ENCODE data around the gene ANKRD29. TPM values are rescaled to one million over a fixed set of nuclear protein-coding genes. Genes with fewer than 3 reads are reported as not detected.
"Not testable (repeated sequence)": the region's sequence is repeated elsewhere in the genome, so short reads cannot be mapped to it uniquely, and the experiment has no call there.

Gene ANKRD29
- total RNA-seq, 1 donor from 2014 or later = 0.58 TPM

- no peak for DNase-seq (ENCODE audit: extremely low read depth, low read depth, low spot score)
These were observed 78.4 kb downstream of the ANKRD29 start for GRCh38 chr18:23584019-23584983.

GRCh38 chr18:23583071-23583865 is 79.4 kb downstream of the ANKRD29 start:
- DNase-seq (ENCODE audit: extremely low read depth, low read depth, low spot score) = no peak

GRCh38 chr18:23580677-23581367 is 81.9 kb downstream of the ANKRD29 start:
- no peak for DNase-seq (ENCODE audit: extremely low read depth, low read depth, low spot score)

- DNase-seq (ENCODE audit: extremely low read depth, low read depth, low spot score) = no peak
These were observed 83.6 kb downstream of the ANKRD29 start for GRCh38 chr18:23578891-23579653.

- DNase-seq (ENCODE audit: extremely low read depth, low read depth, low spot score) = no peak
These were observed 84.5 kb downstream of the ANKRD29 start for GRCh38 chr18:23578067-23578701.

- DNase-seq (ENCODE audit: extremely low read depth, low read depth, low spot score) = not testable (repeated sequence)
These were observed 85.2 kb downstream of the ANKRD29 start for GRCh38 chr18:23577521-23577920.

GRCh38 chr18:23575309-23575651 is 87.4 kb downstream of the ANKRD29 start:
- no peak for DNase-seq (ENCODE audit: extremely low read depth, low read depth, low spot score)

GRCh38 chr18:23574611-23575308 is 88.0 kb downstream of the ANKRD29 start:
- no peak for DNase-seq (ENCODE audit: extremely low read depth, low read depth, low spot score)

- DNase-seq (ENCODE audit: extremely low read depth, low read depth, low spot score) = no peak
These were observed 88.9 kb downstream of the ANKRD29 start for GRCh38 chr18:23573626-23574431.

GRCh38 chr18:23573020-23573419 is 89.7 kb downstream of the ANKRD29 start:
- no peak for DNase-seq (ENCODE audit: extremely low read depth, low read depth, low spot score)

- no peak for DNase-seq (ENCODE audit: extremely low read depth, low read depth, low spot score)
These were observed 90.1 kb downstream of the ANKRD29 start for GRCh38 chr18:23572570-23572969.

GRCh38 chr18:23572012-23572411 is 90.7 kb downstream of the ANKRD29 start:
- DNase-seq (ENCODE audit: extremely low read depth, low read depth, low spot score) = no peak

GRCh38 chr18:23570912-23571504 is 91.7 kb downstream of the ANKRD29 start:
- DNase-seq (ENCODE audit: extremely low read depth, low read depth, low spot score) = no peak

- DNase-seq (ENCODE audit: extremely low read depth, low read depth, low spot score) = no peak
These were observed 93.2 kb downstream of the ANKRD29 start for GRCh38 chr18:23569299-23570063.

- no peak for DNase-seq (ENCODE audit: extremely low read depth, low read depth, low spot score)
These were observed 94.2 kb downstream of the ANKRD29 start for GRCh38 chr18:23568281-23569138.

- no peak for DNase-seq (ENCODE audit: extremely low read depth, low read depth, low spot score)
These were observed 95.0 kb downstream of the ANKRD29 start for GRCh38 chr18:23567671-23568070.
